ENCODE data around the gene CSRP1.
"Not testable (repeated sequence)": the region's sequence is repeated elsewhere in the genome, so short reads cannot be mapped to it uniquely, and the experiment has no call there.

Gene CSRP1

GRCh38 chr1:201506557-201507359 is at the start of gene CSRP1:
CSRP1 (minus strand) TSS chr1:201507123; CDS start chr1:201496303, 10,820 bp downstream.
- DNase-seq (ENCODE audit: low read depth in 3 of 3, low spot score in 1 of 3): peak; percentile 55 to 70 (median 66)

- no peak for DNase-seq (ENCODE audit: low read depth in 3 of 3, low spot score in 1 of 3)
Observed at GRCh38 chr1:201555593-201555945, 48.6 kb upstream of the CSRP1 start.

- DNase-seq (ENCODE audit: low read depth in 3 of 3, low spot score in 1 of 3): no peak
Observed at GRCh38 chr1:201554789-201555592, 48.1 kb upstream of the CSRP1 start.

GRCh38 chr1:201554190-201554600 is 47.3 kb upstream of the CSRP1 start:
- no peak for DNase-seq (ENCODE audit: low read depth in 3 of 3, low spot score in 1 of 3)

- DNase-seq (ENCODE audit: low read depth in 3 of 3, low spot score in 1 of 3): no peak
Observed at GRCh38 chr1:201553496-201554189, 46.7 kb upstream of the CSRP1 start.

GRCh38 chr1:201552941-201553351 is 46.0 kb upstream of the CSRP1 start:
- DNase-seq (ENCODE audit: low read depth in 3 of 3, low spot score in 1 of 3): no peak

- no peak for DNase-seq (ENCODE audit: low read depth in 3 of 3, low spot score in 1 of 3)
Observed at GRCh38 chr1:201551877-201552731, 45.2 kb upstream of the CSRP1 start.

GRCh38 chr1:201551096-201551495 is 44.2 kb upstream of the CSRP1 start:
- no peak for DNase-seq (ENCODE audit: low read depth in 3 of 3, low spot score in 1 of 3)

- not testable (repeated sequence) for DNase-seq (ENCODE audit: low read depth in 3 of 3, low spot score in 1 of 3)
Observed at GRCh38 chr1:201549522-201549921, 42.6 kb upstream of the CSRP1 start.

- DNase-seq (ENCODE audit: low read depth in 3 of 3, low spot score in 1 of 3): no peak
Observed at GRCh38 chr1:201545851-201546492, 39.0 kb upstream of the CSRP1 start.

GRCh38 chr1:201544710-201545109 is 37.8 kb upstream of the CSRP1 start:
- DNase-seq (ENCODE audit: low read depth in 3 of 3, low spot score in 1 of 3): no peak

- DNase-seq (ENCODE audit: low read depth in 3 of 3, low spot score in 1 of 3): no peak
Observed at GRCh38 chr1:201543871-201544642, 37.1 kb upstream of the CSRP1 start.

GRCh38 chr1:201542309-201543035 is 35.5 kb upstream of the CSRP1 start:
- no peak for DNase-seq (ENCODE audit: low read depth in 3 of 3, low spot score in 1 of 3)

- no peak for DNase-seq (ENCODE audit: low read depth in 3 of 3, low spot score in 1 of 3)
Observed at GRCh38 chr1:201540846-201541735, 34.2 kb upstream of the CSRP1 start.

- DNase-seq (ENCODE audit: low read depth in 3 of 3, low spot score in 1 of 3): no peak
Observed at GRCh38 chr1:201539561-201540431, 32.9 kb upstream of the CSRP1 start.

GRCh38 chr1:201538612-201539551 is 32.0 kb upstream of the CSRP1 start, which contains the start of gene NAV1:
NAV1 (plus strand) TSS chr1:201539127; CDS start chr1:201622885, 83,758 bp downstream.
- DNase-seq (ENCODE audit: low read depth in 3 of 3, low spot score in 1 of 3): no peak
